Sigmoid colon (tissue), 7 donors: ENCODE data around the gene SPATA3. TPM values are rescaled to one million over a fixed set of nuclear protein-coding genes. Genes with fewer than 3 reads are reported as not detected.

Experiments
- DNase-seq: peaks from one replicate; pipeline ENCODE4 v3.0.0-alpha.2; 2019
- H3K27ac ChIP-seq, 4 donors: fragments of 200-600 bp; sonication (generic); one replicate each; pipeline ENCODE4 v1.5.1; 2016 to 2019; ENCODE audit warnings: mild to moderate bottlenecking in 1 of 4
- H3K27me3 ChIP-seq, 3 donors: fragments of 200-600 bp; sonication (generic); one replicate each; pipeline ENCODE4 v1.5.1; 2019; ENCODE audit warnings: mild to moderate bottlenecking in 1 of 3
- H3K36me3 ChIP-seq, 4 donors: fragments of 200-600 bp; sonication (generic); one replicate each; pipeline ENCODE4 v1.5.1; 2016 to 2019
- H3K4me1 ChIP-seq, 4 donors: fragments of 200-600 bp; sonication (generic); one replicate each; pipeline ENCODE4 v1.5.1; 2017 to 2019
- H3K4me3 ChIP-seq, 4 donors: fragments of 200-600 bp; sonication (generic); one replicate each; pipeline ENCODE4 v1.5.1; 2017 to 2019; ENCODE audit warnings: mild to moderate bottlenecking in 2 of 4, moderate library complexity in 1 of 4
- H3K9me3 ChIP-seq, 4 donors: fragments of 200-600 bp in 3 of 4; sonication (generic) in 3 of 4; one replicate each; pipeline versions ENCODE4 v1.5.1 to v1.6.1; 2013 to 2019
- EP300 ChIP-seq, 4 donors: sonication (generic); formaldehyde crosslinking; IDR thresholded peaks; one replicate each; pipeline ENCODE4 v1.6.1; 2017; ENCODE audit warnings: antibody characterized with exemption in 4 of 4
- POLR2A ChIP-seq, 2 donors: fragments of 450-650 bp; IDR thresholded peaks; one replicate each; pipeline ENCODE4 v1.6.1; 2016; ENCODE audit warnings: antibody characterized with exemption in 2 of 2, mild to moderate bottlenecking in 2 of 2, moderate library complexity in 2 of 2
- POLR2AphosphoS5 ChIP-seq, 4 donors: sonication (generic); formaldehyde crosslinking; IDR thresholded peaks; one replicate each; pipeline ENCODE4 v1.6.1; 2017; ENCODE audit warnings: antibody characterized with exemption in 4 of 4
- WGBS, 2 donors: extraction: QIAGEN DNeasy Blood & Tissue Kit; methylation state at CpG; one replicate each; pipeline ENCODE4 v1.1.7; 2013; 5-methylcytosine and 5-hydroxymethylcytosine counted together
- intact Hi-C: fragments of 100-400 bp; cut with DNase I; formaldehyde crosslinking; loops from one replicate; pipeline ENCODE4 v1.15.1; 2023
- polyA plus RNA-seq, 3 donors: library from polyadenylated mRNA; stranded (reverse); fragments of 200-250 nt; gene quantifications; one replicate each; pipeline ENCODE4 v1.2.3, GENCODE V29; 2013
- total RNA-seq, 4 donors: library from RNA; depleted of rRNA; stranded (reverse); fragments of >200 nt; gene quantifications; one replicate each; pipeline ENCODE4 v1.1.0, GENCODE V29; 2016
- TF ChIP-seq, protein P1 (sequence below), 4 experiments: fragments of 450-650 bp in 3 of 4; fragments of 200-600 bp in 1 of 4; IDR thresholded peaks; one replicate each; pipeline ENCODE4 v1.5.1; 2016 to 2019; ENCODE audit warnings: antibody characterized with exemption in 4 of 4, mild to moderate bottlenecking in 3 of 4, moderate library complexity in 2 of 4
- donor health status: healthy with polysubstance abuse.
- donor health status: Bipolar disorder and iron deficiency.
- donor health status: healthy.

The SPATA3 gene
- total and polyA plus RNA-seq, 7 donors = not detected

DNA sequence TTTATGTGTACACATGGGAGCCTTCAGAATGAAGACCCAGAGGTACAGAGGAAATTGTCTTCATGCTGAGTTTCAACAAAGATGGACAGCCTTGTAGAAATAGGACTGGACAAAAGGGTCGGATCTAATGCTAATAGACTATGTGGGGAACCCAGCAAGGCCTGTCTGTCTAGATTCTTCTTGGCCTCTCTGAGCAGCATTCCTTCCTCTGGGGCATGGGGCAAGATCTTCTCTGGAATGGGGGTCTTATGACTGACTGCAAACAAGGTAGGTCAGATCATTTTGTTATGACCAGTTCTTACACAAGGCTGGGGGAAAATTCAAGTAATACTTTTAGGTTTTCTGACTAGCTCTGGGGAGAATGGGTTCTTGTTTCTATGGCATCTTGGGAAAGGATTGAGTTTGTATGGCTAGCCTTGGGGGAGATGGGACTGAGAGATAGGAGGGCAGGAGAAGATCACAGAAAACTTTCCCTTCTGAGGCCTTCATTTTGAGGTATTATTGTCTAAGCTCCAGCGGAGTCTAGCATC, 14.3 kb downstream of the SPATA3 start:
- Histone ChIP-seq H3K27me3 (peaks cover 0 to 13% (median 0%) of the 10 kb centered on the region in 3 donors), H3K4me1 (no peaks in the 10 kb centered on the region), H3K36me3 (no peaks in the 10 kb centered on the region), H3K27ac (no peak overlapping the region), H3K9me3 (no peaks in the 10 kb centered on the region), H3K4me3 (no peak overlapping the region)
- intact Hi-C loops = no loop called here
- 89 to 93% methylated on average over 2 of the region's 2 CpGs for WGBS, 2 donors
- no peak for DNase-seq
- TF ChIP-seq POLR2A (IDR thresholded peaks at IDR 0.05) (no peak), POLR2AphosphoS5 (IDR thresholded peaks at IDR 0.05) (no peak), EP300 (IDR thresholded peaks at IDR 0.05) (no peak)
- TF ChIP-seq, protein P1, sequence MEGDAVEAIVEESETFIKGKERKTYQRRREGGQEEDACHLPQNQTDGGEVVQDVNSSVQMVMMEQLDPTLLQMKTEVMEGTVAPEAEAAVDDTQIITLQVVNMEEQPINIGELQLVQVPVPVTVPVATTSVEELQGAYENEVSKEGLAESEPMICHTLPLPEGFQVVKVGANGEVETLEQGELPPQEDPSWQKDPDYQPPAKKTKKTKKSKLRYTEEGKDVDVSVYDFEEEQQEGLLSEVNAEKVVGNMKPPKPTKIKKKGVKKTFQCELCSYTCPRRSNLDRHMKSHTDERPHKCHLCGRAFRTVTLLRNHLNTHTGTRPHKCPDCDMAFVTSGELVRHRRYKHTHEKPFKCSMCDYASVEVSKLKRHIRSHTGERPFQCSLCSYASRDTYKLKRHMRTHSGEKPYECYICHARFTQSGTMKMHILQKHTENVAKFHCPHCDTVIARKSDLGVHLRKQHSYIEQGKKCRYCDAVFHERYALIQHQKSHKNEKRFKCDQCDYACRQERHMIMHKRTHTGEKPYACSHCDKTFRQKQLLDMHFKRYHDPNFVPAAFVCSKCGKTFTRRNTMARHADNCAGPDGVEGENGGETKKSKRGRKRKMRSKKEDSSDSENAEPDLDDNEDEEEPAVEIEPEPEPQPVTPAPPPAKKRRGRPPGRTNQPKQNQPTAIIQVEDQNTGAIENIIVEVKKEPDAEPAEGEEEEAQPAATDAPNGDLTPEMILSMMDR (IDR thresholded peaks at IDR 0.05) = no peak

DNA sequence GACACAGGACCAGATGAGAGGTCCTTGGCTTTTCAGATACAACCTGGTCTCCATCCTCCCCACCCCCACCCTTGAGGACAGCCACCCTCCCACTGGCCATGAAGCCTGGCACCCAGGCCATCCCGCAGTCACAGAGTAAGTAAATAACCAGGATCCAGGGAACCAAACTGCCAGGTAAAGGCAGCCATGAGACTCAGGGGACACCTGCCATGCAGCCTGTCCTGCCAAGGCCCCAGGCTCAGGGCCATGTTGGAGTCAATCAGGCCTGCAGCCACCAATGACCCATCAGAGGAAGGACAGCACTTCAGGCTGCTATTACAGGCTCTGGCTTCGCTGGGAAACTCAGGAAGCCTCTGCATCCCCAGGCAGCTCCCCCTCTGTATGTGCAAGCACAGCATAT, 15.6 kb downstream of the SPATA3 start:
- H3K4me1 ChIP-seq = no peaks in the 10 kb centered on the region
- intact Hi-C loops = no loop called here

DNA sequence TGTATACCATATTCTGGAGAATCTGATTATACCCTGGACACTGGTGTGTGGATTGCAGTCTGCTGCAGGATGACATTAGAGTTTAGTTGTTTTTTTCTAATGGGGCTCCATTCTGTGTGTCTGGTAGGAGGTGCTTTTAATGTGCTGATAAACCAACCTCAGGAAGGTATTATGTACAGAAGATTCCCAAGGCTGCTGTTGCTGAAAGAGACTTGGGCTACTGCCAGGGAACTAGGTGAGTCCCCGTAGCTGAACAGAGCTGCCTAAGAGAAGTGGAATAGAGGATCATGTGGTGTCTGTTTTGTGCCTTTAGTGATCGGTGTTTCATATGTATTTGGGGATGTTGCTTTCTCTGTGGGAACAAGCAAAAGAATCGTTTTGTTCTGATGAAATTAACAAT, 16.5 kb downstream of the SPATA3 start:
- H3K27ac ChIP-seq = no peak overlapping the region

More for the DNA sequence above, 15.6 kb downstream of the SPATA3 start:
- DNase-seq = no peak
- Histone ChIP-seq H3K36me3 (no peaks in the 10 kb centered on the region), H3K27ac (no peak overlapping the region), H3K9me3 (no peaks in the 10 kb centered on the region), H3K27me3 (peaks cover 0 to 13% (median 0%) of the 10 kb centered on the region in 3 donors), H3K4me3 (no peak overlapping the region)
- WGBS, 2 donors = 34 to 63% methylated on average over 2 of the region's 2 CpGs
- TF ChIP-seq, protein P1 (IDR thresholded peaks at IDR 0.05) = no peak
- TF ChIP-seq EP300 (IDR thresholded peaks at IDR 0.05) = no peak

DNA sequence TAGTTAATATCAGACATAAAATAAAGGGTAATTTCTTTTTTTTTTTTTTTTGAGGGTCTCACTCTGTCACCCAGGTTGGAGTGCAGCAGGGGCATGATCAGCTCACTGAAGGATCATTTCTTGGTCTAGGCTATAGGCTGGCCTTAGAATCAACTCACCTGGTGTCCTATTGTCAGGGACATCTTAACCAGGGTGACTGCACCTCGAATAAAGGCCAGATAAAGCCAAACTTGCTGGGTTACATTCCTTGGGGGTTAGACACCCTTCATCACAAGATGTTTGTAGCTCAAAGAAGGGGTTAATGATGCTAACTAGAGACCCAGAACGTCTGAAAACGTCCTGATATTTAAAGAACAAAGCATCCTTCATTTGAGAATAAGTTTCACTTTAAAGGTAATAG, 17.9 kb downstream of the SPATA3 start:
- 30 to 35% methylated on average over 3 of the region's 3 CpGs for WGBS, 2 donors
- no peak for TF ChIP-seq POLR2AphosphoS5 (IDR thresholded peaks at IDR 0.05)
- no peak for TF ChIP-seq POLR2A (IDR thresholded peaks at IDR 0.05)
- TF ChIP-seq, protein P1 (IDR thresholded peaks at IDR 0.05) = no peak
- TF ChIP-seq EP300 (IDR thresholded peaks at IDR 0.05) = no peak

More for the DNA sequence above, 16.5 kb downstream of the SPATA3 start:
- 83 to 84% methylated on average over 3 of the region's 3 CpGs for WGBS, 2 donors
- H3K36me3 ChIP-seq = no peaks in the 10 kb centered on the region
- TF ChIP-seq, protein P1 (IDR thresholded peaks at IDR 0.05) = no peak
- TF ChIP-seq EP300 (IDR thresholded peaks at IDR 0.05) = no peak
- no peak for TF ChIP-seq POLR2AphosphoS5 (IDR thresholded peaks at IDR 0.05)
- no peak for TF ChIP-seq POLR2A (IDR thresholded peaks at IDR 0.05)
- peaks cover 0 to 13% (median 0%) of the 10 kb centered on the region in 3 donors for H3K27me3 ChIP-seq
- intact Hi-C loops = no loop called here
- H3K4me1 ChIP-seq = no peaks in the 10 kb centered on the region
- no peak overlapping the region for H3K4me3 ChIP-seq
- H3K9me3 ChIP-seq = no peaks in the 10 kb centered on the region
- no peak for DNase-seq

DNA sequence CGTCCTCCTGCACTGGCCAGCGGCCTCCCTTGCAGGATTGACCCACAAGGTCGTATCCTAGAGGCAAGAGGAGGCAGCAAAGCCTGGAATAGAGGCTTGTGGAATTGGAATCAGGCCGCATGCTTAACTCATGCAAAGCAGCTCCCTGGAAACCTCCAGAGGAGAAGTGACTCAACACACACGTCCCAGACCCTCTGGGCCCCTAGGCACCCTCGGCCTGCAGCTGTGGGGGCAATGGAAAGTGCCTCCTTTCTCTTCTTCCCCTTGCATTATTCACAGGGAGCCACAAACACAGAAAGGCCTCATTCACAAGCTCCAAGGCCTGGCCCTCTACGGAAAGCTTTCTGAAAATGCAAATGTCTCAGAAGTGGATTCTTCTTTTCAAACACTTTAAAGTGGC, 19.6 kb downstream of the SPATA3 start:
- no peak for TF ChIP-seq EP300 (IDR thresholded peaks at IDR 0.05)
- no peak for TF ChIP-seq POLR2A (IDR thresholded peaks at IDR 0.05)
- TF ChIP-seq, protein P1 (IDR thresholded peaks at IDR 0.05) = no peak
- no peak for TF ChIP-seq POLR2AphosphoS5 (IDR thresholded peaks at IDR 0.05)
- WGBS, 2 donors = 83% methylated on average over 7 of the region's 7 CpGs
- Histone ChIP-seq H3K27ac (no peak overlapping the region), H3K4me1 (no peaks in the 10 kb centered on the region), H3K4me3 (no peak overlapping the region), H3K27me3 (peaks cover 0 to 13% (median 0%) of the 10 kb centered on the region in 3 donors), H3K9me3 (no peaks in the 10 kb centered on the region), H3K36me3 (no peaks in the 10 kb centered on the region)
- DNase-seq = no peak
- intact Hi-C loops = no loop called here

More for the DNA sequence above, 17.9 kb downstream of the SPATA3 start:
- Histone ChIP-seq H3K27ac (no peak overlapping the region), H3K4me3 (no peak overlapping the region), H3K4me1 (no peaks in the 10 kb centered on the region), H3K36me3 (no peaks in the 10 kb centered on the region), H3K27me3 (peaks cover 0 to 13% (median 0%) of the 10 kb centered on the region in 3 donors), H3K9me3 (no peaks in the 10 kb centered on the region)
- DNase-seq = no peak
- intact Hi-C loops = no loop called here
